NCI-H1092 treated with DMSO at 0.1 percent for 48 hours (cell line): Measurements from ENCODE around the gene ST6GALNAC4.
"Not testable (repeated sequence)": the region's sequence is repeated elsewhere in the genome, so short reads cannot be mapped to it uniquely, and the experiment has no call there.

ENCODE experiments used
- DNase-seq: peaks from one replicate; lab custom pipeline; 2025; lab: John Stamatoyannopoulos, UW

Gene ST6GALNAC4

DNA sequence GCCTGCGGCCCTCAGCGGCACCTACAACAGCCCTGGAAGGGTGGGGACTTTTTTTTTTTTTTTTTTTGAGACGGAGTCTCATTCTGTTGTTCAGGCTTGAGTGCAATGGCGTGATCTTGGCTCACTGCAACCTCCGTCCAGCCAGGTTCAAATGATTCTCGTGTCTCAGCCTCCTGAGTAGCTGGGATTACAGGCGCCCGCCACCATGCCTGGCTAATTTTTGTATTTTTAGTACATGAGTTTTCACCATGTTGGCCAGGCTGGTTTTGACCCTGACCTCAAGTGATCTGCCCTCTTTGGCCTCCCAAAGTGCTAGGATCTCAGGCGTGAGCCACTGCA, 46.7 kb downstream of the ST6GALNAC4 start:
- DNase-seq: not testable (repeated sequence)

DNA sequence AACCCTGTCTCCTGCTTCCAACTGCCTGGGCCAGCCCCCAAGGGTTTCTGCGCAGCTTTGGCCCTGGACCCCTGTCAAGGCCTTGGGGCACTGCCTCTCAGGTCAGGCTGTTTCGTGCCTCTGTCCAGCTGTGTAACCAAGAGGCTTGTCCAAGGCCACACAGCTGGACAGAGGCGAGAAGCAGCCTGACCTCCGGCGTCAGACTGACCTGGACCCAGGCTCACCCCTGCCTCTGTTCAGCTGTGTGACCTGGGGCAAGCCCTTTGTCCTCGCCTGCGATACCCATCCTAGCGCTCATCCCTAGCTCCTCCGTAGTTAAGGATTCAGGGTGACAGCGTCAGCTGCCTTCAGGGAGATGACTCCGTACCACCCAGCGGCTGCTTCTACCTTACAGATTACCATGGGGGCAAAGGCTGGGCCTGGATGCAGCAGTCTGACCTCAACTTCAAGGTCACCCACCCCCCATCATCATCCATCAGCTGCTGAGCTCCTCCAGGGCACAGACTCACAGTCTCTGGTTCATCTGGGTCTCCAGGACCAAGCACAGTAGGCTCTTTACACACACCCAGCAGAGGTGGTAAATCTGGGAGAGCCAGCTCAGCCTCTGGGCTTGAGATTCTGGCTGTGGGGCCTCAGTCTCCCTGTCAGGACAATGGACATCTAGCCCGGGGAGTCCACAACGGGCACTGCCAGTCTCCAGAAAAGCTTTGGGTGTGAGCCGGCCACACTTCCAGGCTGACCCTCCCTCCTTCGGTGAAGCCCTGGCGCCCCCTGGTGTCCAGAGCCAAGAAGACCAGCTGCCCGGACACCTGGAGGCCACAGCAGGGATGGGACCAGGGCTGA, 47.3 kb downstream of the ST6GALNAC4 start:
- peak; percentile 72 for DNase-seq

DNA sequence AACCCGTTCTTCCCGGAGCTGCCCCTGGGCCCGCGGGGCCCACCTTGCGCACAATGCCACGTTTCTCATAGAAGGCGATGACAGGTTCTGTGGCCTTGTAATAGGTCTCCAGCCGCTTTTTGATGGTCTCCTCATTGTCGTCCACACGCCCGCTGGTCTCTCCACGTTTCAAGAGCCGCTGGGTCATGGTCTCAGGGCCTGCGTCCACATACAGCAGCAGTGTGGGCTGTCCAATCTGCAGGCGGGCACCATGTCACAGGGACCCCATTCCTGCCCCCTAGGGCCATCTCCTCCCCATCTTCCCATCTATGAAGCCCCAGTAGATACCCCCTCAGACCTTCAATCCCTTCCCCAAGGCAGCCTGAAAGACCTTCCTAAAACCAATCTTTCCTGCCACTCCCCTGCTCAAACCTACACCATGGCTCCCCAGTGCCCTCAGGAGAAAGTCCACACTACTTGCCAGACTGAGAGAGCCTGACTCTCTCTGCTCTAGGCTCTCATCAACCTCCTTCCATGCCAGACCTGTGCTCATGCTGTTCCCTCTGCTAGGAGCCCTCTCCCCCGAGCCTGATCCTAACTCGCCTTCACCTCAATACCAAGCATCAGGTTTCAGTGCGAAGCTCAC, 48.5 kb downstream of the ST6GALNAC4 start:
- DNase-seq: no peak

DNA sequence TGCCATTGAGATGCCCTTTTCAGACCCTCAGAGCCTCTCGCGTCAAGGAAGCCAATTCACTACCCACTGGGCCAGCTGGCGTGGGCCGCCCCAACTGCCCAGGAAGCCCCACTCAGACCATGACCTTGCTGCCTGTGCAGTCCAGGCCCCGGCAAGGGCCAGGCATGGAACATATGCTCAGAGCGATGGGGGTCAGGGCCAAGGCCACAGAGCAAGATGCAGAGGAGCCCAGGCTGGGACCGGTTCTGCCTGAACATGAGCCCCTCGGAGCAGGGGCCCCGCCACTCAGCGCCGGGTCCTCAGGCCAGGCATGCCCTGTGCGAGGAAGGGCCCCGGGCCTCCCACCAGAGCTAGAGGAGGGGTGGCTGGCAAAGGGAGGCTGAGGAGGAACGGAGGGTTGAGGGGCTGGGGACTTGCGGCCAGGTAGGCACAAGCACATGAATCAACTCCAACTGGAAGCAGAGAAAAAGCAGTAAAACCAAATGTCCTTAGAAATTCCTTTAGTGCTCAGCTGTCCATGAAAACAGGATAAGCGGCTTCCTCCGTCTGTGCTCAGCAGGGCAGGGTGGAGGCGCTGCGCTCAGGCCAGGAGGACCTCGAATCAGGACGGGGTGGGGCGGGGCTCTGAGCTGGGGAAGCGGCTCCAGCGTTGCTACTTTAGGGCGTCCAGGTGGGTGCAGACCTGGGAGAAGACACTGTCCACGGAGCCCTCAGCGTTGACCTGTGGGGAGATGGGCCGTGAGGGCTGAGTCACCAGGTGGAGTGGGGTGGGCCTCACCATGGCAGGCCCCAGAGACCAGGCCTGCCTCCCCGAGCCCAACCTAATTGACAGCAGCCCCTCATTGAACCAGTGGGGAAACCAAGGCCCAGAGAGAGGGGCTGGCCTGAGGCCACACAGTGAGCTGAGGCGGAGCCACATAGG, 49.2 kb downstream of the ST6GALNAC4 start:
- no peak for DNase-seq

DNA sequence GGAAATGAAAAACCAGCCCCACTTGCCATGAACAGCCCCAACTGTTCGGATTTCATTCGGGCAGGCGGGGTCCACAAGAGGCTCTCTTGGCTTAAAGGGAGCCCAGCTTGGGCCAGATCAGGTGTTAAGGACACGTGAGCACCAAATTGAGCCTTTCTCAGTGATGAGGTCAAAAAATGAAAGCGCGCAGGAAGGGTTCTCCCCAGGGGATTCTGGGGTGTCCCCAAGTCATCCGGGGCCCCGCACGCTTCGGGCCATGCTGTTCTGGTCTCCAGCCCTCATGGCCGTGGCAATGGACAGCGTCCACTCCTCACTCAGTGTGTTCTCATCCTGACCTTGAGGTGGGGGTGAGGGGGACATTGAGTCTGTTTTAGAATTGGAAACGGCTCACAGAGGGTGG, 50.3 kb downstream of the ST6GALNAC4 start:
- DNase-seq: no peak

DNA sequence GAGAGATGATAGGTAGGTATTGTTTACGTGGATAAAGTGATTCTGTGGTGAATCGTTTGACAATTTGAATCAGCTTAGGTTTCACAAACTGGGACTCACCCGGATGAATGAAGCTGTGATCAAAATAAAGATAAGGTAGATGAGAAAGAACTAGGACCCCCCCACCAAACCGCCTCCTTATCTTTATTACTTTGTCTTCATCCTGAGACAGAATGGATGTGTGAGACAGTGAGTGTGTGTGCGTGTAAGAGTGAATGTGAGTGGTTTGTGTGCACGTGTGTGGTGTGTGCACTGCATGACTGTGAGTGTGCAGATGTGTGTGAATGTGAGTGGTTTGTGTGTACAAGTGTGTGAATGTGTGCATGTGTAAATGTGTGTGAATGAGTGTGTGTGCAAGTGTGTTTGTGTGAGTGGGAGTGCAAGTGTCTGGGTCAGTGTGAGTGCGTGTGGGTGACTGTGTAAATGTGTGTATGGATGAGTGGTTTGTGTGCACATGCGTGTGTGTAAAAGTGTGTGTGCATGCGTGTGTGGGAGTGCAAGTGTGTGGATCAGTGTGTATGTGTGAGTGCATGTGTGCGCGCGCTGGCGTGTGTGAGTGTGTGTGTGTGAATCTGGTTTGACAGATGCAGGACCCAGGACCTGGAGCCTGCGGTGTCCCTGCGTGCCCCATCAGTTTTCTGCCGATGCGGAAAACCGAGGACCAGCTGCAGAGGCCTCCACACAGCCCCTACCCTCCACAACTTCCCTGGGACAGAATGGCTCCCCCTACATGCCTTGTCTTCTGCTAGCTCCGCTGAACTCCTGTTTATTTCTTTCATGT, 51.0 kb downstream of the ST6GALNAC4 start:
- no peak for DNase-seq

DNA sequence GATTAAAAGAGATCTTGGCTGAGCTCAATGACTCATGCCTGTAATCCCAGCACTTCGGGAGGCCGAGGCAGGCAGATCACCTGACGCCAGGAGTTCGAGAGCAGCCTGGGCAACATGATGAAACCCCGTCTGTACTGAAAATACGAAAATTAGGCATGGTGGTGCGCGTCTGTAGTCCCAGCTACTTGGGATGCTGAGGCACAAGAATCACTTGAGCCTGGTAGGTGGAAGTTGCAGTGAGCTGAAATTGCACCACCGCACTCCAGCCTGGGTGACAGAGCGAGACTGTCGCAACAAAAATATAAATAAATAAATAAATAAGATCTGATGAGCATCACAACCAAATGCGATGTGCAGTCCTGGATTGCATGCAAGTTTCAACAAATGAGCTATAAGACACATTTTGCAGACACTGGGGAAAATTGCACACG, 53.6 kb downstream of the ST6GALNAC4 start:
- DNase-seq: no peak

DNA sequence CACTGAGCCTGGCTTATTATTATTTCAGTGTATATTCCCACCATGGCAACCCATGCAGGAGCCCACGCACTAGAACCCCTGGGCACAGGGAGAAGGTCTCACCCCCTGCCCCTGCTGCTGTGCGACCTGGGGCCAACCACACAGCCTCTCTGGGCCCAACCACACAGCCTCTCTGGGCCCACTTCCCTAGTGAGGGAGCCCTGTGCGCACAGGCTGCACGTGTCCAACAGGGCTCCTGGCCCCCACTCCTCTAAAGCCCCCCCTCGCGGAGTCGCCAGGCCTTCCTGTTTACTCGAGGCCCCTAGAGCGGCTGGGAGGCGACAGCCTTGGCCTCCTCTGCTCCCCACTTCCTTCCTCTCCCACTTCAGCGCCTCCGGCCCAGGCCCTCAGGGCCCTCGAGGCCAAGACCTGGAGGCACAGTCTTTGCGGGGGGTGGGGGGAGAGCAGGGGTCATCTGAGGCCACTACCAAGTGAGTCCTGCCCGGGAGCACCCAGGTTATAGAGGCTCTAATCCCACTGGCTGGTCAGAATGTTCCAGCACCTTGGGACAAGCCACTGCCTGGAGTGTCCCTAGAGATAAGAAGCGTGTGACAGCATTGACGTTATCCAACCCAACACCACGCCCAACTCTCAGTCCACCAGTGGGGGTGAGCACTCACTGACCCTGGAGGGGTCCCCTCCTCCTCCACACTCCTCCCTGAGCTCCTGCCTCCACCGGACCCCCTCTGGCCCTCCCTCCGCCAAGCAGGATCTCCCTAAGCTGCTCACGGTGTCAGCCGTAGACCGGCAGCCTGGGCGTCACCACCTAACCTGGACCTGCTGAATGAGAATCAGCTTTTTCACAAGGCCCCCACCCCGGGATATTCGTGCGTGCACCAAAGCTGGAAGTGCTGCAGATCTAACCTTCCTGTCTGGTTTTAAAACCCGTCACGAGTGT, 54.5 kb downstream of the ST6GALNAC4 start:
- no peak for DNase-seq

DNA sequence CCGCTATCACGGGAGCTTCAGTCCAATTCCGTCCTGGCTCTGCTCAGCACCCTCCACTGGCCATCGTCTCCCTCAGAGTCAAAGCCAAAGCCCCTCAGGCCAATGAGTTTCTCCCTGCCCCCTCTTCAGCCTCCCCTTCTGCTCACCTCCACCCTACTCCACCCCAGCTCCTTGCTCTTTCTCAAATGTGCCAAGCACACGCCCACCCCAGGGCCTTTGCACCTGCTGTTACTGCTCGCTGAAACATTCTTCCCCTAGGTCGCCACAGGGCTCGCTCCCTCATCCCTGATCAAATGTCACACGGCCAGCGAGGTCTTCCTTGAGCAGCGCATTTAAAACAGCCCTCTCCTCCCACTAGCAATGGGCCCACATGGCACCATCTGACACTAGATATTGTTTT, 56.1 kb downstream of the ST6GALNAC4 start:
- no peak for DNase-seq

DNA sequence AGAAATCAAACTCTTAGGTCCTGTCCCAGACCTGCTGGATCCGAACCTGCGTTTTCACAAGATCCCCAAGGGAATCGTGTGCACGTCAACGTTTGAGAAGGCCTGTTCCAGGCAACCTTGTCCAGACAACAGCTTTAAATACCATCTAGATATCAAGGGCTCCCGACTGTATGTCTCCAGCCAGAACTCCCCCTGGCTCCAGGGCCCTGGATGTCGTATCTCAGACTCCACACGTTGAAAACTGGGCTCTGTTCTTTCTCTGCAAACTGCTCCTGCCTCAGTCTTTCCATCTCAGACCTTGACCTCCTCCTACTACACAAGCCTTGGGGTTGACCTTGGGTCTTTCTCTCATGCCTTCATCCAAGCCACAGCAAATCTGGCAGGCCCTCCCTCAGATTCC, 56.6 kb downstream of the ST6GALNAC4 start:
- no peak for DNase-seq

DNA sequence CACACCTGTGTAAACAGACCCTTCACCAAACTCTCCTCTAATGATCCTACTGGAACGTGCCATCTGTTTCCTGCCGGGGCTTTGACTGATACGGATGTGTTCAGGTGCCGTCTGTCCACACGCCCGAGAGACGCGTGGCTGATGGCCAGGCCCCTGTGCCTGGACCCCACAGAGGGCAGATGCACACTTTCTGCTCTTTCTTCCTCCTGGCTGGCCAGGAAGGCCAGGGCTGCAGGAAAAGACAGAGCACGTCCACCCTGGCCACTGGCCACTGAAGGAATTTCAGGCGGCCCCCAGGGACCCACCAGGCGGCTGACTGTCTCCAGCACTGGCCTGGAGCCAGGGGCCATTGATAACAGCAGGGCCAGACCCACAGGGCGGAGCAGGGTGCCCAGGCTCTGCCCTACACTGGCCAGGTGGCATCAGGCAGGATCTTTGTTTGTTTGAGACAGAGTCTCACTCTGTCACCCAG, 58.8 kb downstream of the ST6GALNAC4 start:
- DNase-seq: peak; percentile 85
